Measurements from ENCODE around the gene DMKN. TPM values are rescaled to one million over a fixed set of nuclear protein-coding genes. Genes with fewer than 3 reads are reported as not detected.
"Not testable (repeated sequence)": the region's sequence is repeated elsewhere in the genome, so short reads cannot be mapped to it uniquely, and the experiment has no call there.

DMKN gene
- polyA plus RNA-seq, 1 donor: 0.59 TPM

GRCh38 chr19:35462476-35462953 is 50.9 kb downstream of the DMKN start:
- DNase-seq (ENCODE audit: low read depth): no peak

- DNase-seq (ENCODE audit: low read depth): not testable (repeated sequence)
Measured at GRCh38 chr19:35461788-35462187, 51.7 kb downstream of the DMKN start.

DNA sequence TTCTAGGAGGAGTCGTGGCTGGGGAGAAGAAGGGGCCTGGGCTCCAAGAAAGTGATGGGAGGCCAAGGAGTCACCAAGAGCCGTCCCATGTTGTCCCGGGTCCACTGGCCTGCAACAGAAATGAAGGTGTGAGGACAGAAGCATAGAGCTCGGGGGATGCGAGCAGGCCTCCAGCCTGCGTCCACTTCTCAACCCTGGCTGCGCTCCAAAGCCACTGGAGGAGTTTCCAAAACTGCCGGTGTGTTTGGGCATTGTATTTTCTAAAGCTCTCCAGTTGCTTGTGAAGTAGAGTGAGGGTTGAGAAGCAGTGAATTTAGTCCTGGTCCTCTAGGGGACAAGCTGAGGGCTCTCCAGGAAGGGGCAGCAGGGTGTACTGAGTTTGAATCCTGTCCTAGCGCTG is 52.4 kb downstream of the DMKN start:
- no peak for DNase-seq (ENCODE audit: low read depth)

DNA sequence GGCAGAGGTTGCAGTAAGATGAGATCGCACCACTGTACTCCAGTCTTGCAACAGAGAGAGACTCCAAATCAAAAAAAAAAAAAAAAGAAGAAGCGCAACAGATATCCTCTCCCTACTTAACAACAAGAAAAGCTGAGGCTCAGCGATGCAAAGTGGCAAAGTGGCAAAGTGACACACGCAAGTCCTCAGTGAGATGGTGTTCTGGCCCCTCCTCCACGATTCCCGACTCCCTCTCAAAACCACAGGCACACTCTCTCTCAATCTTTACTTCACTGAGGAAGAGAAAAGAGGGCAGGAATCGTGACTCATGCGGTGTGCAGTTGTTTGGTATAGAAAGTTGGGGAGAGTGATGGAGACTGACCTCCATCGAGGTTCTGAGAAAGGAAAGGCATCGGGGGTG is 52.8 kb downstream of the DMKN start:
- no peak for DNase-seq (ENCODE audit: low read depth)

DNA sequence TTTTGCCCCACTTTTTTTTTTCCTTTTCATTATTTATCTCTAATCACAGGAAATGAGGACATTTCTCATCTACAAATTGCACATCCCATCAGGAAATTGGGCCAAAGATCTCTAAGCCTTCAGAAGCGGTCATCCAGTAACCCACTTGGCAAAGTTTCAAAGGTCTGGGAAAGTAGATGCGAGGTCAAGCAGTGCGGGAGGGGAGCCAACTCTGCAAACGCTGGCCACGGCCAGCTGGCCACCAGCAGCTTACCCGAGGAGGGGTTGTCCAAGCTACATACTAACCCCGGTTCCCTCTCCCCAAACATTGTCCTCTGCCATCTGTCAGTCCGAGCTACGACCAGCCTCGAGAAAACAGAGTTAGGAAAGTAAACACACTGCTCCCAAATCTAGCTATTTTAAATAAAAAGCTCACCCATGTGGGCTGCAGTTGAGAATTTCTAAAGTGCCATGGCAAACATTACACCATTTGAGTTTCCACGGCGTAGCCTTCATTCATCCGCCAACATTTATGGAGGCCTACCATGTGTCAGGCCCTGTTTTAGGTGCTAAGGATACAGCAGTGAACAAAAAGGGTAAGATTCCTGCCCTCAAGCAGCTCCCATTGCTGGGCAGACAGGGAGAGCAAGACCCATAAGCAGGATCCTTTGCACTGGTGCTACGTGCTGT is 53.9 kb downstream of the DMKN start:
- DNase-seq (ENCODE audit: low read depth): no peak

- no peak for DNase-seq (ENCODE audit: low read depth)
Measured at GRCh38 chr19:35458731-35459391, 54.6 kb downstream of the DMKN start.

- DNase-seq (ENCODE audit: low read depth): no peak
Measured at GRCh38 chr19:35458192-35458591, 55.3 kb downstream of the DMKN start.

- DNase-seq (ENCODE audit: low read depth): no peak
Measured at GRCh38 chr19:35457173-35457572, 56.3 kb downstream of the DMKN start.

- no peak for DNase-seq (ENCODE audit: low read depth)
Measured at GRCh38 chr19:35455616-35456201, 57.7 kb downstream of the DMKN start.

- DNase-seq (ENCODE audit: low read depth): no peak
Measured at GRCh38 chr19:35454663-35455062, 58.8 kb downstream of the DMKN start.

GRCh38 chr19:35451338-35452096 is 61.9 kb downstream of the DMKN start:
- DNase-seq (ENCODE audit: low read depth): no peak

GRCh38 chr19:35449359-35450043 is 63.9 kb downstream of the DMKN start:
- DNase-seq (ENCODE audit: low read depth): no peak

DNA sequence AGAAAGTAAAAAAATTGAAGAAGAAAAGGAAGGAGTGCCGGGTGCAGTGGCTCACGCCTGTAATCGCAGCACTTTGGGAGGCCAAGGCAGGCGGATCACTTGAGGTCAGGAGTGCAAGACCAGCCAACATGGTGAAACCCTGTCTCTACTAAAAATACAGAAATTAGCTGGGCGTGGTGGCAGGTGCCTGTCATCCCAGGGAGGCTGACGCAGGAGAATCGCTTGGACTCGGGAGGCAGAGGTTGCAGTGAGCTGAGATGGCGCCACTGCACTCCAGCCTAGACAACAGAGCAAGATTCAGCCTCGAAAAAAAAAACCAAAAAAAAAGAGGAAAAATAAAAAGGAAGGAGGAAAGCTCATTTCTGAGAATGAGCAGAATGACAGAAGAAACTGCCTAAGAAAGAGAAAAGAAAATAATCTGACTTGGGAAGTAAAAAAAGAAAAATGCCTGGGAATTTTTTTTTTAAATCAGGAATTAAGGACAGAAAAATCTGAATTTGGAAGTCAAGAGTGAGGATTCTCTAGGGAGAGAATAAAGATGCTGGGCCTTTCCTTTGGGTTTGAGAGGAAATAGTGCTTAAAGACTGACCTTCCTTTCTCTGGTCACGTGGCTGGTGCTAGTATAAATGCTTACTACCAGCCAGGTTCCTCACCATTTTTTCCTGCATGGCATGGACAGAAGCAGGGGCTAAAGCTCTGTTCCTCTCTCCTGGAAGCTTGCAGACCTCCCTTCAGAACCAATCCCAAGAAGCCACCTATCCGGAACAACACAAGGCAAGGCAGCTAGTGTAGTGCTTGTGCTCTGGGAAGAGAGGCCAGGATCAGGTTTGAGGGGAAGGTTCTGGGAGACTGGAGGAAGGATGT is 65.6 kb downstream of the DMKN start, which contains the start of gene FFAR2:
Gene FFAR2 (plus strand): TSS at position 652 of the 864 bp plus-strand sequence. CDS start 1,458 bp downstream, outside the sequence.
- no peak for DNase-seq (ENCODE audit: low read depth)

Other genes with a start within 250 kb of the DMKN start
- 100 TPM for gene USF2, start 244.7 kb downstream of the DMKN start, polyA plus RNA-seq (ENCODE audit: insufficient read length)
- 0.15 TPM for gene HAMP, start 231.1 kb downstream of the DMKN start, polyA plus RNA-seq (ENCODE audit: insufficient read length)
- gene MAG, start 221.5 kb downstream of the DMKN start, polyA plus RNA-seq (ENCODE audit: insufficient read length): 0.33 TPM
- 0.82 TPM for gene CD22, start 184.5 kb downstream of the DMKN start, polyA plus RNA-seq (ENCODE audit: insufficient read length)
- not detected for gene FFAR1, start 165.7 kb downstream of the DMKN start, polyA plus RNA-seq (ENCODE audit: insufficient read length)
- 0.08 TPM for gene FFAR3, start 155.2 kb downstream of the DMKN start, polyA plus RNA-seq (ENCODE audit: insufficient read length)
- not detected for gene GPR42, start 142.6 kb downstream of the DMKN start, polyA plus RNA-seq (ENCODE audit: insufficient read length)
- 0.09 TPM for gene FFAR2, start 65.4 kb downstream of the DMKN start, polyA plus RNA-seq (ENCODE audit: insufficient read length)
- not detected for gene KRTDAP, start 23.2 kb downstream of the DMKN start, polyA plus RNA-seq (ENCODE audit: insufficient read length)
- not detected for gene SBSN, start 14.7 kb upstream of the DMKN start, polyA plus RNA-seq (ENCODE audit: insufficient read length)
- gene GAPDHS, start 19.8 kb upstream of the DMKN start, polyA plus RNA-seq (ENCODE audit: insufficient read length): not detected
- 45.4 TPM for gene TMEM147, start 32.0 kb upstream of the DMKN start, polyA plus RNA-seq (ENCODE audit: insufficient read length)
- not detected for gene ATP4A, start 50.0 kb upstream of the DMKN start, polyA plus RNA-seq (ENCODE audit: insufficient read length)
- not detected for gene PMIS2, start 72.5 kb upstream of the DMKN start, polyA plus RNA-seq (ENCODE audit: insufficient read length)
- gene HAUS5, start 99.1 kb upstream of the DMKN start, polyA plus RNA-seq (ENCODE audit: insufficient read length): 10.9 TPM
- gene RBM42, start 115.4 kb upstream of the DMKN start, polyA plus RNA-seq (ENCODE audit: insufficient read length): 44.1 TPM
- 2.4 TPM for gene ETV2, start 128.1 kb upstream of the DMKN start, polyA plus RNA-seq (ENCODE audit: insufficient read length)
- gene COX6B1, start 134.7 kb upstream of the DMKN start, polyA plus RNA-seq (ENCODE audit: insufficient read length): 266 TPM
- not detected for gene UPK1A, start 152.9 kb upstream of the DMKN start, polyA plus RNA-seq (ENCODE audit: insufficient read length)
- gene ZBTB32, start 190.9 kb upstream of the DMKN start, polyA plus RNA-seq (ENCODE audit: insufficient read length): not detected
- 23.0 TPM for gene KMT2B, start 204.4 kb upstream of the DMKN start, polyA plus RNA-seq (ENCODE audit: insufficient read length)
- gene IGFLR1, start 228.8 kb upstream of the DMKN start, polyA plus RNA-seq (ENCODE audit: insufficient read length): 3.3 TPM
- gene U2AF1L4, start 231.8 kb upstream of the DMKN start, polyA plus RNA-seq (ENCODE audit: insufficient read length): 16.6 TPM
- gene PSENEN, start 232.0 kb upstream of the DMKN start, polyA plus RNA-seq (ENCODE audit: insufficient read length): 31.7 TPM
- gene LIN37, start 234.9 kb upstream of the DMKN start, polyA plus RNA-seq (ENCODE audit: insufficient read length): 8.6 TPM
- gene HSPB6, start 243.4 kb upstream of the DMKN start, polyA plus RNA-seq (ENCODE audit: insufficient read length): 853 TPM
- 13.9 TPM for gene PROSER3, start 244.5 kb upstream of the DMKN start, polyA plus RNA-seq (ENCODE audit: insufficient read length)

All from forelimb muscle (tissue), 1 donor.